HS-5 (cell line): ENCODE results near the gene RASGRP4.
"Not testable (repeated sequence)": the region's sequence is repeated elsewhere in the genome, so short reads cannot be mapped to it uniquely, and the experiment has no call there.

ENCODE experiments used
- DNase-seq: peaks from one replicate; pipeline ENCODE4 v3.0.0-alpha.2; 2012; ENCODE audit warnings: low read depth

Gene RASGRP4

GRCh38 chr19:38448225-38448624 lies 22.2 kb upstream of the RASGRP4 start:
- DNase-seq: no peak

GRCh38 chr19:38445362-38445761 lies 19.3 kb upstream of the RASGRP4 start:
- DNase-seq: no peak

- DNase-seq: no peak
These were observed 18.0 kb upstream of the RASGRP4 start for GRCh38 chr19:38444026-38444425.

- DNase-seq: no peak
These were observed 17.5 kb upstream of the RASGRP4 start for GRCh38 chr19:38443458-38443999.

GRCh38 chr19:38442736-38443135 lies 16.7 kb upstream of the RASGRP4 start:
- DNase-seq: no peak

- no peak for DNase-seq
These were observed 15.8 kb upstream of the RASGRP4 start for GRCh38 chr19:38441657-38442348.

GRCh38 chr19:38440592-38440991 lies 14.6 kb upstream of the RASGRP4 start:
- DNase-seq: no peak

- no peak for DNase-seq
These were observed 11.9 kb upstream of the RASGRP4 start for GRCh38 chr19:38437917-38438316.

- DNase-seq: no peak
These were observed 11.3 kb upstream of the RASGRP4 start for GRCh38 chr19:38437295-38437694.

- DNase-seq: no peak
These were observed 8.6 kb upstream of the RASGRP4 start for GRCh38 chr19:38434549-38435051.

GRCh38 chr19:38433268-38433733 lies 7.3 kb upstream of the RASGRP4 start, which contains the start of gene RYR1:
Gene RYR1 (plus strand): TSS chr19:38433691. CDS start chr19:38433830, 139 bp downstream.
- DNase-seq: no peak

- DNase-seq: no peak
These were observed 4.9 kb upstream of the RASGRP4 start for GRCh38 chr19:38430931-38431330.

GRCh38 chr19:38429811-38430156 lies 3.8 kb upstream of the RASGRP4 start:
- DNase-seq: no peak

GRCh38 chr19:38429055-38429810 lies 3.2 kb upstream of the RASGRP4 start:
- no peak for DNase-seq

- not testable (repeated sequence) for DNase-seq
These were observed 1.1 kb upstream of the RASGRP4 start for GRCh38 chr19:38427035-38427677.

GRCh38 chr19:38425222-38425809 lies 703 bp downstream of the RASGRP4 start:
- no peak for DNase-seq

- DNase-seq: no peak
These were observed 1.7 kb downstream of the RASGRP4 start for GRCh38 chr19:38424272-38424671.

- DNase-seq: no peak
These were observed 3.6 kb downstream of the RASGRP4 start for GRCh38 chr19:38422438-38422837.

GRCh38 chr19:38421856-38422255 lies 4.2 kb downstream of the RASGRP4 start:
- no peak for DNase-seq

- DNase-seq: no peak
These were observed 5.1 kb downstream of the RASGRP4 start for GRCh38 chr19:38420935-38421334.

- no peak for DNase-seq
These were observed 8.2 kb downstream of the RASGRP4 start for GRCh38 chr19:38417544-38418506.
